GM23338 (cell line): ENCODE results near the gene KRTAP2-2.

Experiments used
- CTCF ChIP-seq, 2 experiments: fragments of 200-600 bp in 1 of 2; sonication (generic) in 1 of 2; conservative IDR thresholded peaks; 2 replicates each; pipeline versions ENCODE4 v1.5.1 to v1.6.1; 2016 to 2017; ENCODE audit warnings: antibody characterized with exemption in 2 of 2, low read depth in 2 of 2, mild to moderate bottlenecking in 2 of 2, moderate library complexity in 1 of 2
- EZH2 ChIP-seq: fragments of 200-600 bp; sonication (generic); IDR thresholded peaks from one replicate; pipeline ENCODE4 v1.8.0; 2017; ENCODE audit warnings: antibody characterized with exemption, mild to moderate bottlenecking, low read depth; ENCODE audit not compliant: unreplicated experiment
- EZH2phosphoT487 ChIP-seq: fragments of 200-600 bp; sonication (generic); IDR thresholded peaks from one replicate; pipeline ENCODE4 v1.8.1; 2018; ENCODE audit warnings: antibody characterized with exemption; ENCODE audit not compliant: unreplicated experiment
- JUNB ChIP-seq: IDR thresholded peaks from one replicate; pipeline ENCODE4 v1.6.1; 2016; ENCODE audit warnings: antibody characterized with exemption; ENCODE audit not compliant: unreplicated experiment
- POLR2AphosphoS5 ChIP-seq: IDR thresholded peaks from 2 replicates; pipeline ENCODE4 v1.6.1; 2016; ENCODE audit warnings: antibody characterized with exemption, low read depth
- REST ChIP-seq: IDR thresholded peaks from one replicate; pipeline ENCODE4 v1.6.1; 2018; ENCODE audit warnings: antibody characterized with exemption; ENCODE audit not compliant: unreplicated experiment
- ZNF462 ChIP-seq: fragments of 250-450 bp; sonication (Bioruptor Pico); IDR thresholded peaks from 2 replicates; pipeline ENCODE4 v1.5.0; 2020; ENCODE audit warnings: mild to moderate bottlenecking, moderate library complexity

GRCh38 chr17:41098481-41098880, 43.5 kb upstream of the KRTAP2-2 start:
- no peak for TF ChIP-seq EZH2phosphoT487
- no peak for TF ChIP-seq CTCF (conservative IDR thresholded peaks at IDR 0.05; ENCODE audit: low read depth in 2 of 2)
- no peak for TF ChIP-seq POLR2AphosphoS5
- TF ChIP-seq JUNB = no peak
- TF ChIP-seq EZH2 = no peak
- TF ChIP-seq ZNF462 = no peak
- no peak for TF ChIP-seq REST
